ENCODE results near the gene BIN2. TPM values are rescaled to one million over a fixed set of nuclear protein-coding genes. Genes with fewer than 3 reads are reported as not detected.
"Not testable (repeated sequence)": the region's sequence is repeated elsewhere in the genome, so short reads cannot be mapped to it uniquely, and the experiment has no call there.

Gene BIN2
- total and polyA plus RNA-seq, 2 experiments from 2014 or later = not detected

GRCh38 chr12:51337336-51337735 lies 13.4 kb upstream of the BIN2 start:
- not testable (repeated sequence) for ATAC-seq; H3K9me2 ChIP-seq (ENCODE audit: insufficient read depth); H3K9me3 Mint-ChIP-seq; H3K4me1 Mint-ChIP-seq; H4K20me1 ChIP-seq (replicated peaks; ENCODE audit: insufficient read depth); H3K4me2 ChIP-seq; H3K27me3 Mint-ChIP-seq (ENCODE audit: insufficient read depth, low read depth, poor library complexity); H3K4me1 ChIP-seq (ENCODE audit: insufficient read depth); H3K36me3 Mint-ChIP-seq (ENCODE audit: low read depth); H3K79me2 ChIP-seq (replicated peaks; ENCODE audit: insufficient read depth); H3K36me3 ChIP-seq (ENCODE audit: insufficient read depth); H3K4me3 ChIP-seq; H3F3A ChIP-seq (replicated peaks; ENCODE audit: low read depth); H3K27ac ChIP-seq (ENCODE audit: low read depth); H3K27me3 ChIP-seq (ENCODE audit: insufficient read depth); DNase-seq (ENCODE audit: low spot score); H3K27ac Mint-ChIP-seq; H3K4me3 Mint-ChIP-seq
- H2AFZ ChIP-seq = peak overlapping the region; percentile 85; the same call in 1 of the 2 replicates

GRCh38 chr12:51335931-51336330 lies 12.0 kb upstream of the BIN2 start:
- Mint-ChIP-seq H3K4me3 (no peak overlapping the region), H3K27ac (no peak overlapping the region), H3K9me3 (no peaks in the 10 kb centered on the region; the same call in 2 of the 3 replicates), H3K4me1 (no peaks in the 10 kb centered on the region; the same call in 2 of the 3 replicates), H3K27me3 (ENCODE audit: insufficient read depth, low read depth, poor library complexity) (peaks cover 9% of the 10 kb centered on the region), H3K36me3 (ENCODE audit: low read depth) (no peaks in the 10 kb centered on the region)
- H2AFZ ChIP-seq = 0 out of 2 replicates have a peak overlapping the region, but pooled peaks have one; percentile 19
- DNase-seq (ENCODE audit: low spot score) (no peak), ATAC-seq (no peak)
- H3K27me3 ChIP-seq (ENCODE audit: insufficient read depth) = no peaks in the 10 kb centered on the region
- H3K4me3 ChIP-seq = no peak overlapping the region
- H3K9me2 ChIP-seq (ENCODE audit: insufficient read depth) = no peaks in the 10 kb centered on the region
- no peaks in the 10 kb centered on the region for H3K4me1 ChIP-seq (ENCODE audit: insufficient read depth)
- no peaks in the 10 kb centered on the region for H3K36me3 ChIP-seq (ENCODE audit: insufficient read depth)
- H3K4me2 ChIP-seq = no peak overlapping the region
- H3F3A ChIP-seq (replicated peaks; ENCODE audit: low read depth) = no peaks in the 10 kb centered on the region
- no peaks in the 10 kb centered on the region for H4K20me1 ChIP-seq (replicated peaks; ENCODE audit: insufficient read depth)
- no peak overlapping the region for H3K27ac ChIP-seq (ENCODE audit: low read depth)
- no peaks in the 10 kb centered on the region for H3K79me2 ChIP-seq (replicated peaks; ENCODE audit: insufficient read depth)
- TF ChIP-seq EZH2 (IDR thresholded peaks at IDR 0.05; ENCODE audit: low read depth, unreplicated experiment) (no peak), JUNB (IDR thresholded peaks at IDR 0.05; ENCODE audit: unreplicated experiment) (no peak), ZNF462 (CRISPR knock-in tag; IDR thresholded peaks at IDR 0.05) (no peak), POLR2AphosphoS5 (IDR thresholded peaks at IDR 0.05; ENCODE audit: low read depth) (no peak), ZNF114 (CRISPR knock-in tag; IDR thresholded peaks at IDR 0.05) (no peak), ETS1 (IDR thresholded peaks at IDR 0.05) (no peak), NANOG (IDR thresholded peaks at IDR 0.05; ENCODE audit: borderline replicate concordance) (no peak), REST (IDR thresholded peaks at IDR 0.05; ENCODE audit: unreplicated experiment) (no peak), EZH2phosphoT487 (IDR thresholded peaks at IDR 0.05; ENCODE audit: unreplicated experiment) (no peak), STAT1 (IDR thresholded peaks at IDR 0.05; ENCODE audit: unreplicated experiment) (no peak), ZNF331 (CRISPR knock-in tag; IDR thresholded peaks at IDR 0.05; ENCODE audit: low read depth) (no peak), CREB1 (CRISPR knock-in tag; IDR thresholded peaks at IDR 0.05; ENCODE audit: low read depth) (no peak)

All from GM23338 (cell line).